Vagina (tissue), 2 donors: ENCODE measurements around the gene SLC29A2.

Source experiments
- CTCF ChIP-seq, 3 experiments: fragments of 450-650 bp in 2 of 3; fragments of 200-600 bp in 1 of 3; sonication (generic) in 1 of 3; IDR thresholded peaks; one replicate each; pipeline ENCODE4 v1.5.1; 2017 to 2019; ENCODE audit warnings: antibody characterized with exemption in 3 of 3, mild to moderate bottlenecking in 2 of 3, moderate library complexity in 2 of 3
- POLR2A ChIP-seq, 2 donors: fragments of 450-650 bp; IDR thresholded peaks; one replicate each; pipeline ENCODE4 v1.6.1; 2017; ENCODE audit warnings: antibody characterized with exemption in 2 of 2, mild to moderate bottlenecking in 2 of 2, moderate library complexity in 2 of 2
- POLR2AphosphoS5 ChIP-seq, 2 donors: sonication (generic); formaldehyde crosslinking; IDR thresholded peaks; one replicate each; pipeline ENCODE4 v1.9.0; 2017; ENCODE audit warnings: antibody characterized with exemption in 2 of 2, mild to moderate bottlenecking in 2 of 2, low read depth in 1 of 2; ENCODE audit not compliant: insufficient read depth in 1 of 2

DNA sequence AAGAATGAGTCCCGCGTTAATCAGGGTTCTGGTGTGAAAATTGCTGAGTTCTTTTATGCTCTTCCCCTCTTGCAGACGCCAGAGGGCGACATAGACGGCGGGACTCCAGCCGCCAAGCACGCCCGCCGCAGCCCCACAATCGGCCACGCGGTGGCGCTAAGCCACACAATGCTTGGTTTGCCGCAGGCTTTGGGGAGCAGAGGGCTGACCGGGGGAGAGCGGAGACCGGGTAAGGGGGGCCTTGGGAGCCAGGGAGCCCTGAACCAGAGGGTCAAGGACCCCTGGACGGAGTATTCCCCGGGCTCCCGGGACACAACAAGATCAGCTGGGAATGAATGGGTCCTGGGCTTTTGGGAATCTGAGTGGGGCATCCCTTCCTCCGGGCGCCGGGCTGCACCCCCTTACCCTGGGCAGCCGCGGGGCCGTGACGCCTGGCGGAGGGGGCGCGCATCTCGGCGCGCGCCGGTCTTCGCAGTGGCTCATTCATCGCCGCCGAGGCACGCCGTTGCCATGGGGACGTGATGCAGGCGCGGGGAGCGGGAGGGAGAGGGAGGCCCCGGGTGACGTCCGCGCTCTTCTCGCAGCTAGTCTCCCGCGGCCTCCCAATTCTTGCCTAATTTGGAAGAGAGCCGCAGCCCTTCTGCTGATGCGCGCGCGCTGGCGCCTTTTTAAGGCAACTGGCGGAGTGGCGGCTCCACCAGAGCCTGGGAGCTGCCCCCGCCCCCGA is 37.1 kb upstream of the SLC29A2 start:
- TF ChIP-seq CTCF (IDR thresholded peaks at IDR 0.05), result peak; percentile 99 to 100 (median 100)
- no peak for TF ChIP-seq POLR2A (IDR thresholded peaks at IDR 0.05)
- peak; percentile 56 to 82 for TF ChIP-seq POLR2AphosphoS5 (IDR thresholded peaks at IDR 0.05; ENCODE audit: insufficient read depth in 1 of 2, low read depth in 1 of 2)
